K562 (cell line): Measurements from ENCODE around the gene RNLS. TPM values are rescaled to one million over a fixed set of nuclear protein-coding genes. Genes with fewer than 3 reads are reported as not detected.

Experiments
- ATAC-seq: fragments of 200-7000 bp; cut with Tn5 transposase; 3 replicates; pipeline ENCODE4 v1.9.1; 2020; ENCODE audit warnings: moderate library complexity
- BruUV-seq: library from RNA; stranded (reverse); fragments of 400-500 nt; replicated peaks from 2 replicates; lab custom pipeline; 2021; lab: Mats Ljungman, UMichigan
- CTCF ChIA-PET: fragments of 300-600 bp; formaldehyde crosslinking; extraction: SDS; loops from one replicate; lab custom pipeline; 2021; ENCODE audit warnings: low intra/inter-chr PET ratio; lab: Yijun Ruan, JAX
- POLR2A ChIA-PET: fragments of 300-600, 350-650 bp; sonication (Branson Sonifier 250); formaldehyde crosslinking; extraction: SDS; loops from one replicate; lab custom pipeline; 2021; ENCODE audit warnings: antibody characterized with exemption, inconsistent platforms; lab: Yijun Ruan, JAX
- DNase-seq, 4 experiments: peaks; one replicate each; pipeline versions ENCODE4 v3.0.0 to v3.0.0-alpha.2; 2011 to 2018; ENCODE audit warnings: low spot score in 3 of 4, mixed read lengths in 3 of 4; ENCODE audit errors: extremely low read depth in 1 of 4
- FAIRE-seq: peaks from 2 replicates; lab custom pipeline; 2011; peaks lifted over from hg19 to GRCh38; lab: Jason Lieb, UNC
- H2AFZ ChIP-seq: 2 replicates; pipeline ENCODE4 v1.6.0; 2011; ENCODE audit warnings: low read depth, low read length, control low read depth, inconsistent platforms
- H3K27ac ChIP-seq: fragments of 200-600 bp; 3 replicates; pipeline ENCODE4 v1.8.0; 2011; ENCODE audit warnings: low read depth, mild to moderate bottlenecking, control low read depth, inconsistent platforms, low read length, moderate library complexity, mixed read lengths; ENCODE audit errors: extremely low read depth
- H3K27me3 ChIP-seq, 2 experiments: fragments of 300-600 bp in 1 of 2; 2 replicates in 1 of 2; 3 replicates in 1 of 2; pipeline versions ENCODE4 v1.6.0 to v1.8.0; 2011; ENCODE audit warnings: inconsistent platforms in 2 of 2, low read length in 2 of 2, mild to moderate bottlenecking in 1 of 2, mixed read lengths in 1 of 2, moderate library complexity in 1 of 2; ENCODE audit not compliant: control insufficient read depth in 2 of 2, insufficient read depth in 2 of 2
- H3K36me3 ChIP-seq: fragments of 300-600 bp; 3 replicates; pipeline ENCODE4 v1.8.0; 2011; ENCODE audit warnings: mild to moderate bottlenecking, low read length, inconsistent platforms; ENCODE audit not compliant: control insufficient read depth, insufficient read depth
- H3K4me1 ChIP-seq, 2 experiments: fragments of 200-600 bp in 1 of 2; replicated peaks in 1 of 2; 2 replicates in 1 of 2; 3 replicates in 1 of 2; pipeline versions ENCODE4 v1.5.1 to v1.8.0; 2011; ENCODE audit warnings: inconsistent platforms in 2 of 2, low read length in 2 of 2, mild to moderate bottlenecking in 1 of 2, mixed read lengths in 1 of 2, moderate library complexity in 1 of 2; ENCODE audit not compliant: control insufficient read depth in 2 of 2, insufficient read depth in 2 of 2
- H3K4me2 ChIP-seq: 2 replicates; pipeline ENCODE4 v1.6.1; 2011; ENCODE audit warnings: low read length, control low read depth, inconsistent platforms, mixed read lengths; ENCODE audit not compliant: insufficient read depth
- H3K4me3 ChIP-seq: fragments of 200-600 bp; sonication (generic), shearing (Covaris generic); 2 replicates; pipeline ENCODE4 v1.5.1; 2016; ENCODE audit warnings: control low read depth, inconsistent platforms
- H3K79me2 ChIP-seq: fragments of 200-600 bp; 3 replicates; pipeline ENCODE4 v1.8.0; 2011; ENCODE audit warnings: low read length, inconsistent platforms; ENCODE audit not compliant: control insufficient read depth, insufficient read depth
- H3K9ac ChIP-seq, 2 experiments: 2 replicates each; pipeline versions ENCODE4 v1.6.0 to v1.6.1; 2011; ENCODE audit warnings: low read depth in 2 of 2, low read length in 2 of 2, control low read depth in 1 of 2, inconsistent platforms in 1 of 2, mild to moderate bottlenecking in 1 of 2, mixed read lengths in 1 of 2; ENCODE audit not compliant: insufficient read depth in 1 of 2
- H3K9me1 ChIP-seq: one replicate; pipeline ENCODE4 v1.6.0; 2011; ENCODE audit warnings: inconsistent platforms, mild to moderate bottlenecking, low read length, moderate library complexity; ENCODE audit not compliant: control insufficient read depth, insufficient read depth
- H3K9me3 ChIP-seq: replicated peaks from 2 replicates; pipeline ENCODE4 v1.5.1; 2011; ENCODE audit warnings: low read depth, low read length, inconsistent platforms; ENCODE audit not compliant: control insufficient read depth, insufficient read depth
- H4K20me1 ChIP-seq: replicated peaks from 2 replicates; pipeline ENCODE4 v1.6.1; 2011; ENCODE audit warnings: low read length, inconsistent platforms, mixed read lengths; ENCODE audit not compliant: control insufficient read depth, insufficient read depth
- CCNT2 ChIP-seq: IDR thresholded peaks from 2 replicates; pipeline ENCODE4 v1.6.1; 2011; ENCODE audit warnings: borderline replicate concordance, low read depth, mild to moderate bottlenecking, moderate library complexity, mixed read lengths, low read length; ENCODE audit not compliant: insufficient read length; ENCODE audit errors: extremely low read depth
- ELF2 ChIP-seq: fragments of 250-450 bp; sonication (Bioruptor Pico); IDR thresholded peaks from 2 replicates; pipeline ENCODE4 v1.5.0; 2021; ENCODE audit warnings: mild to moderate bottlenecking
- ETV1 ChIP-seq: fragments of 450-650 bp; conservative IDR thresholded peaks from 2 replicates; pipeline ENCODE4 v1.6.1; 2016; ENCODE audit warnings: missing genetic modification characterization, control low read depth, low read depth, missing compliant biosample characterization
- KLF13 ChIP-seq: fragments of 450-650 bp; IDR thresholded peaks from 2 replicates; pipeline ENCODE4 v1.6.1; 2016; ENCODE audit warnings: missing genetic modification characterization, low read depth, mild to moderate bottlenecking, missing compliant biosample characterization, moderate library complexity, borderline replicate concordance
- KLF6 ChIP-seq: fragments of 250-450 bp; sonication (Bioruptor Pico); IDR thresholded peaks from 2 replicates; pipeline ENCODE4 v1.4.0; 2020; ENCODE audit warnings: mild to moderate bottlenecking, moderate library complexity, borderline replicate concordance
- ZNF24 ChIP-seq: fragments of 450-650 bp; IDR thresholded peaks from 2 replicates; pipeline ENCODE4 v1.6.1; 2016
- ZNF589 ChIP-seq: fragments of 200-800 bp; sonication (Bioruptor generic); IDR thresholded peaks from 2 replicates; pipeline ENCODE4 v1.6.1; 2016; ENCODE audit warnings: low read depth, missing genetic modification characterization, missing compliant biosample characterization
- ZSCAN32 ChIP-seq: fragments of 450-650 bp; formaldehyde crosslinking; IDR thresholded peaks from 2 replicates; pipeline ENCODE4 v1.4.0; 2020; ENCODE audit warnings: mild to moderate bottlenecking, moderate library complexity
- WGBS: fragments of 100-300 bp; shearing (Covaris generic); methylation state at CpG from one replicate; pipeline ENCODE4 v1.1.6; 2016; ENCODE audit warnings: low coverage, mixed read lengths; ENCODE audit not compliant: insufficient coverage; ENCODE audit errors: missing lambda C conversion rate; 5-methylcytosine and 5-hydroxymethylcytosine counted together
- in situ Hi-C: fragments of 300-500 bp; cut with MboI; formaldehyde crosslinking; loops from 4 replicates; pipeline ENCODE4 v1.15.0; 2018; ENCODE audit warnings: inconsistent platforms, mixed read lengths
- intact Hi-C: fragments of 100-400 bp; cut with micrococcal nuclease; formaldehyde crosslinking; loops from 2 replicates; pipeline ENCODE4 v1.14.2; 2022
- polyA plus RNA-seq, 8 experiments: library from polyadenylated mRNA; depleted of rRNA in 4 of 8; stranded (reverse) in 5 of 8; unstranded in 3 of 8; fragments of >200 nt; fragmentation: Nextera tagmentation in 2 of 8; fragmentation: Illumina TruSeq in 1 of 8; extraction: Ambion mirVana in 2 of 8; extraction: Trizol in 1 of 8; gene quantifications; 2 replicates each; pipeline versions ENCODE4 v1.2.1 to v1.2.3, GENCODE V29; 2011 to 2014; ENCODE audit warnings: inconsistent platforms in 1 of 8, missing spikeins in 1 of 8
- total RNA-seq, 7 experiments: library from RNA; depleted of rRNA in 6 of 7; stranded (reverse); fragments of >200 nt in 6 of 7; fragmentation: Illumina TruSeq in 2 of 7; extraction: Trizol in 2 of 7; gene quantifications; 2 replicates each; pipeline versions ENCODE4 v1.2.1 to v1.2.3, GENCODE V29; 2011 to 2021; ENCODE audit warnings: low replicate concordance in 1 of 7

RNLS gene
- total and polyA plus RNA-seq, 9 of the 15 experiments (the other 6 are each of a cell fraction or from before 2014, with no cell fraction given), result 0.14 to 0.72 (median 0.41) TPM; not detected in 3

DNA sequence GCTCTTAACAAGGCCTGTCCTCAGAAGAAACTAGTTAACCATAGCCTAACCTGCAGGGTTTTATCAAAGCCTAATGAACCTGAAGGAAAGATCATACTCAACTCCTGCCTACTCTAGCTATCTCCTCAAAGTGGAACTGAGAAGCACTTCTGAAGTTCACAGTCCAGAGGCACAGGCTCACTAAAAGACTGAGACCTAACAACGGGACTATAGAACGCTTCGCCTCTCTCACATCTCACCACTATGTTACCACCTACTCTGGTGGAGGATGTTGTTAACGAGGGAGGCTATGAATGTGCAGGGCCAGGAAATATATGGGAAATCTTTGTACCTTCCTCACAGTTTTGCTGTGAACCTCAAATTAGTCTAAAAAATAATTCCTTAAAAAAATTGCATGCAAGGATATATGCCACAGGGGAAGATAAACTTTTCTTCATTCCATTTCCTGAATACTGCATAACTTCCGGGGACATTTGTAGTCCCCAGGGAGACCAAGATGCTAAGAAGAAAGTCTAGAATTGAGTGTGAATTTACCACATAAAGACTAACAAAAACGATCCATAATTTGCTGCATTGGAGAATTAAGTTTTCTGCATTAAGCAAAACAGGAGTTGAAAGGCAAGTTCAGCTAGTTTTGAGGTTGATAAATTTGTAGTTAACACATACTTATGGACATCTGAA is 25.1 kb upstream of the RNLS start:
- H3K36me3 ChIP-seq, result no peaks in the 10 kb centered on the region
- TF ChIP-seq ETV1 (tag) (no peak), ZNF589 (no peak), KLF13 (no peak), CCNT2 (no peak), ZSCAN32 (no peak), KLF6 (CRISPR knock-in tag) (no peak), ELF2 (CRISPR knock-in tag) (no peak), ZNF24 (no peak)
- H3K9me3 ChIP-seq, result no peaks in the 10 kb centered on the region
- H4K20me1 ChIP-seq, result no peaks in the 10 kb centered on the region
- POLR2A ChIA-PET, result no interaction called here
- intact Hi-C loops, result no loop called here
- H3K79me2 ChIP-seq, result no peaks in the 10 kb centered on the region
- no peak overlapping the region for H2AFZ ChIP-seq
- no peak overlapping the region for H3K27ac ChIP-seq
- no peak overlapping the region for H3K4me2 ChIP-seq
- H3K4me1 ChIP-seq, result no peaks in the 10 kb centered on the region
- H3K4me3 ChIP-seq, result no peak overlapping the region
- no peaks in the 10 kb centered on the region for H3K27me3 ChIP-seq
- H3K9me1 ChIP-seq, result no peaks in the 10 kb centered on the region
- FAIRE-seq (no peak), DNase-seq (no peak), ATAC-seq (no peak)
- in situ Hi-C loops, result no loop called here
- BruUV-seq, result no TSS peak
- CTCF ChIA-PET, result no interaction called here
- no peak overlapping the region for H3K9ac ChIP-seq
- 0% methylated on average over 6 of the region's 6 CpGs for WGBS
